Hepatocyte (in vitro differentiated cells): Measurements from ENCODE around the gene PRM3. TPM values are rescaled to one million over a fixed set of nuclear protein-coding genes. Genes with fewer than 3 reads are reported as not detected.

Experiments
- DNase-seq: peaks from one replicate; pipeline ENCODE4 v3.0.0-alpha.2; 2016; ENCODE audit warnings: low spot score
- H2AFZ ChIP-seq: fragments of 200-600 bp; sonication (generic); 2 replicates; pipeline ENCODE4 v1.6.0; 2016; ENCODE audit warnings: antibody characterized with exemption, mild to moderate bottlenecking
- H3K27ac ChIP-seq: fragments of 200-600 bp; sonication (generic); 2 replicates; pipeline ENCODE4 v1.5.1; 2016; ENCODE audit warnings: mild to moderate bottlenecking
- H3K27me3 ChIP-seq: fragments of 200-600 bp; sonication (generic); 2 replicates; pipeline ENCODE4 v1.6.1; 2016
- H3K36me3 ChIP-seq: fragments of 200-600 bp; sonication (generic); replicated peaks from 2 replicates; pipeline ENCODE4 v1.5.1; 2016; ENCODE audit warnings: low read depth; ENCODE audit not compliant: insufficient read depth
- H3K4me1 ChIP-seq: fragments of 200-600 bp; sonication (generic); 2 replicates; pipeline ENCODE4 v1.5.1; 2016; ENCODE audit warnings: mild to moderate bottlenecking, moderate library complexity; ENCODE audit not compliant: insufficient read depth
- H3K4me2 ChIP-seq: fragments of 200-600 bp; sonication (generic); 2 replicates; pipeline ENCODE4 v1.6.0; 2016
- H3K4me3 ChIP-seq: fragments of 200-600 bp; sonication (generic); 2 replicates; pipeline ENCODE4 v1.5.1; 2016; ENCODE audit warnings: mild to moderate bottlenecking
- H3K79me2 ChIP-seq: fragments of 200-600 bp; sonication (generic); 2 replicates; pipeline ENCODE4 v1.6.0; 2017; ENCODE audit warnings: mild to moderate bottlenecking
- H3K9me2 ChIP-seq: fragments of 200-600 bp; sonication (generic); replicated peaks from 2 replicates; pipeline ENCODE4 v1.6.0; 2017; ENCODE audit warnings: mild to moderate bottlenecking; ENCODE audit not compliant: insufficient read depth
- H3K9me3 ChIP-seq: fragments of 200-600 bp; sonication (generic); 2 replicates; pipeline ENCODE4 v1.5.1; 2016; ENCODE audit warnings: low read depth, mild to moderate bottlenecking
- H4K20me1 ChIP-seq: fragments of 200-600 bp; sonication (generic); 2 replicates; pipeline ENCODE4 v1.6.0; 2016; ENCODE audit warnings: mild to moderate bottlenecking; ENCODE audit not compliant: insufficient read depth, poor library complexity, severe bottlenecking
- EZH2 ChIP-seq: fragments of 200-600 bp; sonication (generic); IDR thresholded peaks from 2 replicates; pipeline ENCODE4 v1.6.1; 2016; ENCODE audit warnings: antibody characterized with exemption, mild to moderate bottlenecking, borderline replicate concordance
- EZH2phosphoT487 ChIP-seq: fragments of 200-600 bp; sonication (generic); IDR thresholded peaks from one replicate; pipeline ENCODE4 v1.6.1; 2018; ENCODE audit warnings: antibody characterized with exemption, mild to moderate bottlenecking, low read depth, moderate library complexity; ENCODE audit not compliant: unreplicated experiment, severe bottlenecking
- WGBS: methylation state at CpG from one replicate; pipeline ENCODE4 v1.1.6; 2016; ENCODE audit warnings: low lambda C conversion rate; ENCODE audit errors: missing lambda C conversion rate; 5-methylcytosine and 5-hydroxymethylcytosine counted together
- polyA plus RNA-seq: library from polyadenylated mRNA; unstranded; fragments of >200 nt; fragmentation: Nextera tagmentation; extraction: Ambion mirVana; gene quantifications from 2 replicates; pipeline ENCODE4 v1.2.1, GENCODE V29; 2016
- total RNA-seq: library from RNA; depleted of rRNA; stranded (reverse); fragments of >200 nt; gene quantifications from 2 replicates; pipeline ENCODE4 v1.2.3, GENCODE V29; 2014
- TF ChIP-seq, protein P1 (sequence below): fragments of 200-600 bp; sonication (generic); IDR thresholded peaks from 2 replicates; pipeline ENCODE4 v1.5.1; 2016; ENCODE audit warnings: antibody characterized with exemption, mild to moderate bottlenecking; ENCODE audit not compliant: poor library complexity

PRM3 gene
- total and polyA plus RNA-seq, 2 experiments from 2014 or later = not detected

DNA sequence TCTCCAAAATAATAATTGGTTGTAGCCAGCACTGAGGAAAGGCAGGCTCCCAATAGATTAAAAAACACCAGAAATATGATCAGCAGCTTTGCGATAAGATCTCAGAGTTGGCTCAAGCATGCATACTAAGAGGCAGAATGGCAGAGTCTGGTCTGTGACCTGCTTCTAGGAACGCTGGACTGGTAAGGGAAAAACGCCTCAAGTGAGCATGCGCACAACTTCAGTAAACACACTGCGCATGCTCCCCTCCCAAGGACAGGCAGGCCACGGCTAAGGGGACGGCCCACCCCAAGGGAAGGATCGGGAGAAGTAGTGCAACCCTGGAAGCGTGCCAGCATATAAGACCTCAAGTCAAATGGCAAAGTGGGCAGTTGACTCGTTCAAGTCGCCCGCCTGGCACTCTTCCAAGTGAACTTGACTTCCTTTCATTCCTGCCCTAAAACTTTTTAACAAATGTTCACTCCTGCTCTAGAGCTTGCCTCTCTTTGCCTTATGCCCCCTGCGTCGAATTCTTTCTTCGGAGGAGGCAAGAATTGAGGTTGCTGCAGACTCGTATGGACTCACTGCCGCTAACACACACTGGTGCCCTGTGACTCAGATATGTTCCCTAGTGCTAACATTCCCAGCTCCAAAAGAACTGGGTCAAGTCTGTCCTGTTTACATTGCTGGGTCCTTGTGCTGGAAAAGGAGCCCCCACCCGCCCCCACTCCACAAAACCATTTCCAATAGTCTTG lies 30.1 kb upstream of the PRM3 start:
- Histone ChIP-seq H3K9me3 (no peaks in the 10 kb centered on the region), H3K27ac (peak overlapping the region; percentile 7), H3K27me3 (no peaks in the 10 kb centered on the region), H3K4me3 (no peak overlapping the region), H4K20me1 (no peaks in the 10 kb centered on the region), H3K9me2 (no peaks in the 10 kb centered on the region), H3K79me2 (no peaks in the 10 kb centered on the region), H3K4me1 (peaks cover 25% of the 10 kb centered on the region), H2AFZ (no peak overlapping the region), H3K4me2 (no peak overlapping the region), H3K36me3 (no peaks in the 10 kb centered on the region)
- TF ChIP-seq, protein P1, sequence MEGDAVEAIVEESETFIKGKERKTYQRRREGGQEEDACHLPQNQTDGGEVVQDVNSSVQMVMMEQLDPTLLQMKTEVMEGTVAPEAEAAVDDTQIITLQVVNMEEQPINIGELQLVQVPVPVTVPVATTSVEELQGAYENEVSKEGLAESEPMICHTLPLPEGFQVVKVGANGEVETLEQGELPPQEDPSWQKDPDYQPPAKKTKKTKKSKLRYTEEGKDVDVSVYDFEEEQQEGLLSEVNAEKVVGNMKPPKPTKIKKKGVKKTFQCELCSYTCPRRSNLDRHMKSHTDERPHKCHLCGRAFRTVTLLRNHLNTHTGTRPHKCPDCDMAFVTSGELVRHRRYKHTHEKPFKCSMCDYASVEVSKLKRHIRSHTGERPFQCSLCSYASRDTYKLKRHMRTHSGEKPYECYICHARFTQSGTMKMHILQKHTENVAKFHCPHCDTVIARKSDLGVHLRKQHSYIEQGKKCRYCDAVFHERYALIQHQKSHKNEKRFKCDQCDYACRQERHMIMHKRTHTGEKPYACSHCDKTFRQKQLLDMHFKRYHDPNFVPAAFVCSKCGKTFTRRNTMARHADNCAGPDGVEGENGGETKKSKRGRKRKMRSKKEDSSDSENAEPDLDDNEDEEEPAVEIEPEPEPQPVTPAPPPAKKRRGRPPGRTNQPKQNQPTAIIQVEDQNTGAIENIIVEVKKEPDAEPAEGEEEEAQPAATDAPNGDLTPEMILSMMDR = no peak
- no peak for TF ChIP-seq EZH2
- TF ChIP-seq EZH2phosphoT487 = no peak
- DNase-seq = peak; percentile 39
- 79% methylated on average over 17 of the region's 18 CpGs for WGBS

GRCh38 chr16:11302977-11303376 lies 29.5 kb upstream of the PRM3 start:
- no peak for DNase-seq
- Histone ChIP-seq H3K27me3 (no peaks in the 10 kb centered on the region), H3K79me2 (no peaks in the 10 kb centered on the region), H3K4me1 (peaks cover 25% of the 10 kb centered on the region), H4K20me1 (no peaks in the 10 kb centered on the region), H2AFZ (no peak overlapping the region), H3K4me3 (no peak overlapping the region), H3K36me3 (no peaks in the 10 kb centered on the region), H3K9me2 (no peaks in the 10 kb centered on the region), H3K9me3 (no peaks in the 10 kb centered on the region), H3K27ac (peak overlapping the region; percentile 7), H3K4me2 (no peak overlapping the region)
- WGBS = 77% methylated on average over 4 of the region's 4 CpGs
- TF ChIP-seq EZH2 (no peak), EZH2phosphoT487 (no peak)
- TF ChIP-seq, protein P1 = no peak

DNA sequence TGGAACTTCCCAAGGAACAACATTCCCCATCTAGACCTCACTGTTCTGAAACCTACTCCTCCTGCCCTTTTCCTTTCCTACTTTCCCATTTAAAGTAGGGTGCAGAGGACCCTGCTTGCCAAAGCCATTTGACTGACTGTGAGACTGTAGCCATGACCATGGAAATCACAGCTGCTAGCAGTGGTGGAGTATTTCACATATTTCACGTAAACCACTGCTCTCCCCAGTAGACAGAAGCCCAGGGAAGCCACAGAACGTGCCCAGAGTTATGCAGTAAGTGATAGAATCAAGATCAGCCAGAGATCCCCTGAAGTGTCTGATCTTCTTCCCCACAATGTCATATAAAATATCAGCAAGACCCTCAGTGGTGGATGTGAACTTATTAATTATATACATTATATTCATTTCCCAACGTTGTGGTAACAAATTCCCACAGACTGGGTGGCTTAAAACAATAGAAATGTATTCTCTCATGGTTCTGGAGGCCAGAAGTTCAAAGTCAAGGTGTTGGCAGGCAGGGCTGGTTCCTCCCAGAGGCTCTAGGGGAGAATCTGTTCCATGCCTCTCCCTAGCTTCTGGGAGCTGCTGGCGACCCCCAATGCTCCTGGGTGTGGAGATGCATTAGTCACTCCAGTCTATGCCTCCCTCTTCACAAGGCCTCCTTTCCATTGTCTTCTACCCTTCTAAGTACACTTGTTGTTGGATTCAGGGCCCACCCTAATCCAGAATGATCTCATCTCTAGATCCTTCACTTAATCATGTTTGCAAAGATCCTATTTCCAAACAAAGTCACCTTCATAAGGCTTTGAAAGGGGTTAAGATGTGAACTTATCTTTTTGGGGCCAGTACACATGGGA lies 28.4 kb upstream of the PRM3 start:
- Histone ChIP-seq H3K79me2 (no peaks in the 10 kb centered on the region), H3K36me3 (no peaks in the 10 kb centered on the region), H3K9me2 (no peaks in the 10 kb centered on the region), H3K9me3 (no peaks in the 10 kb centered on the region), H3K4me1 (peaks cover 31% of the 10 kb centered on the region), H2AFZ (no peak overlapping the region), H3K27ac (peak overlapping the region; percentile 1), H3K4me2 (no peak overlapping the region), H3K4me3 (no peak overlapping the region), H4K20me1 (no peaks in the 10 kb centered on the region), H3K27me3 (no peaks in the 10 kb centered on the region)
- TF ChIP-seq, protein P1 = no peak
- TF ChIP-seq EZH2phosphoT487 (no peak), EZH2 (no peak)
- no peak for DNase-seq
- 90% methylated on average over 4 of the region's 4 CpGs for WGBS
